HepG2 (cell line): Measurements from ENCODE around the gene TNFAIP3. TPM values are rescaled to one million over a fixed set of nuclear protein-coding genes. Genes with fewer than 3 reads are reported as not detected.

Experiments used
- ATAC-seq: fragments of 200-7000 bp; cut with Tn5 transposase; 3 replicates; pipeline ENCODE4 v1.9.1; 2020; ENCODE audit warnings: mild to moderate bottlenecking, moderate library complexity
- BruUV-seq: library from RNA; stranded (reverse); fragments of 400-500 nt; replicated peaks from 2 replicates; lab custom pipeline; 2021; lab: Mats Ljungman, UMichigan
- CTCF ChIA-PET: fragments of 300-600 bp; formaldehyde crosslinking; extraction: SDS; loops from one replicate; lab custom pipeline; 2021; ENCODE audit warnings: low total read pairs, inconsistent platforms, low intra/inter-chr PET ratio; lab: Yijun Ruan, JAX
- POLR2A ChIA-PET: fragments of 350-600 bp; sonication (Branson Sonifier 250); formaldehyde crosslinking; loops from one replicate; lab custom pipeline; 2020; ENCODE audit warnings: antibody characterized with exemption, inconsistent platforms; lab: Yijun Ruan, JAX
- DNase-seq: peaks from one replicate; pipeline ENCODE4 v3.0.0-alpha.2; 2015; ENCODE audit warnings: low spot score
- FAIRE-seq: peaks from 3 replicates; lab custom pipeline; 2011; peaks lifted over from hg19 to GRCh38; lab: Jason Lieb, UNC
- H2AFZ ChIP-seq: one replicate; pipeline ENCODE4 v1.6.1; 2011; ENCODE audit warnings: low read length, inconsistent platforms
- H3K27ac ChIP-seq: fragments of 300-600 bp; 3 replicates; pipeline ENCODE4 v1.8.0; 2011; ENCODE audit warnings: mixed run types, mild to moderate bottlenecking, mixed read lengths, low read length, inconsistent platforms; ENCODE audit not compliant: insufficient read depth; ENCODE audit errors: extremely low read length
- H3K27me3 ChIP-seq, 2 experiments: fragments of 200-600 bp in 1 of 2; 2 replicates in 1 of 2; 3 replicates in 1 of 2; pipeline versions ENCODE4 v1.6.0 to v1.8.0; 2011; ENCODE audit warnings: low read length in 2 of 2, mild to moderate bottlenecking in 2 of 2, moderate library complexity in 2 of 2, inconsistent platforms in 1 of 2; ENCODE audit not compliant: insufficient read depth in 2 of 2, control insufficient read depth in 1 of 2
- H3K36me3 ChIP-seq, 2 experiments: fragments of 200-600 bp in 1 of 2; replicated peaks in 1 of 2; 2 replicates in 1 of 2; 3 replicates in 1 of 2; pipeline versions ENCODE4 v1.5.1 to v1.8.0; 2011; ENCODE audit warnings: low read length in 2 of 2, inconsistent platforms in 1 of 2; ENCODE audit not compliant: insufficient read depth in 2 of 2, control insufficient read depth in 1 of 2
- H3K4me1 ChIP-seq: 2 replicates; pipeline ENCODE4 v1.5.1; 2012; ENCODE audit warnings: low read length, inconsistent platforms; ENCODE audit not compliant: insufficient read depth
- H3K4me2 ChIP-seq: 2 replicates; pipeline ENCODE4 v1.6.0; 2011; ENCODE audit warnings: low read depth, low read length, inconsistent platforms
- H3K4me3 ChIP-seq, 3 experiments: fragments of 200-600 bp in 1 of 3; sonication (generic), shearing (Covaris generic) in 1 of 3; replicated peaks in 1 of 3; 2 replicates each; pipeline ENCODE4 v1.5.1; 2011 to 2016; ENCODE audit warnings: low read length in 3 of 3, inconsistent platforms in 2 of 3, low read depth in 2 of 3, mild to moderate bottlenecking in 2 of 3, control low read depth in 1 of 3, mixed read lengths in 1 of 3; ENCODE audit not compliant: insufficient read depth in 1 of 3
- H3K79me2 ChIP-seq: one replicate; pipeline ENCODE4 v1.6.1; 2011; ENCODE audit warnings: low read length, inconsistent platforms; ENCODE audit not compliant: insufficient read depth
- H3K9ac ChIP-seq: 2 replicates; pipeline ENCODE4 v1.6.0; 2011; ENCODE audit warnings: mild to moderate bottlenecking, low read depth, low read length, inconsistent platforms; ENCODE audit not compliant: insufficient read depth
- H3K9me3 ChIP-seq: 2 replicates; pipeline ENCODE4 v1.5.1; 2012; ENCODE audit warnings: mild to moderate bottlenecking, low read length
- H4K20me1 ChIP-seq: 2 replicates; pipeline ENCODE4 v1.6.0; 2011; ENCODE audit warnings: inconsistent platforms, mild to moderate bottlenecking, low read length, moderate library complexity; ENCODE audit not compliant: insufficient read depth
- BORCS8-MEF2B ChIP-seq: sonication (generic); formaldehyde crosslinking; IDR thresholded peaks from 2 replicates; pipeline ENCODE4 v1.8.0; 2022; ENCODE audit warnings: mild to moderate bottlenecking, missing genetic modification reagents
- HNF1A ChIP-seq, 2 experiments: sonication (generic) in 1 of 2; formaldehyde crosslinking in 1 of 2; IDR thresholded peaks; 2 replicates each; pipeline versions ENCODE4 v1.4.0 to v1.6.1; 2016 to 2020; ENCODE audit warnings: borderline replicate concordance in 1 of 2, low read depth in 1 of 2, mild to moderate bottlenecking in 1 of 2, missing genetic modification reagents in 1 of 2
- SOX5 ChIP-seq: IDR thresholded peaks from 2 replicates; pipeline ENCODE4 v1.6.1; 2016; ENCODE audit warnings: borderline replicate concordance
- ZNF350 ChIP-seq: sonication (generic); formaldehyde crosslinking; IDR thresholded peaks from 2 replicates; pipeline ENCODE4 v1.4.0; 2020; ENCODE audit warnings: mild to moderate bottlenecking, low read depth, missing genetic modification reagents, borderline replicate concordance
- whole genome bisulfite sequencing: methylation state at CpG from one replicate; pipeline ENCODE4 v1.1.6; 2017; ENCODE audit warnings: low lambda C conversion rate; 5-methylcytosine and 5-hydroxymethylcytosine counted together
- in situ Hi-C: cut with HindIII; loops from 2 replicates; pipeline ENCODE4 v1.10.0; 2017; ENCODE audit warnings: low pct_unique_long_range_greater_than_20kb; ENCODE audit not compliant: extremely low pct_ligation_motif_present
- intact Hi-C: fragments of 100-400 bp; cut with micrococcal nuclease; formaldehyde crosslinking; loops from one replicate; pipeline ENCODE4 v1.10.0; 2022; ENCODE audit not compliant: unreplicated experiment
- polyA plus RNA-seq, 8 experiments: library from polyadenylated mRNA; depleted of rRNA in 3 of 8; stranded (reverse) in 7 of 8; unstranded in 1 of 8; fragments of >200 nt; fragmentation: Illumina TruSeq in 4 of 8; extraction: Trizol in 4 of 8; gene quantifications; 2 replicates each; pipeline versions ENCODE4 v1.2.1 to v1.2.3, GENCODE V29; 2011 to 2016; ENCODE audit warnings: low read depth in 4 of 8, missing spikeins in 1 of 8, mixed read lengths in 1 of 8; ENCODE audit not compliant: insufficient read depth in 1 of 8
- total RNA-seq, 5 experiments: library from RNA; depleted of rRNA; stranded (reverse); fragments of >200 nt; fragmentation: Illumina TruSeq; extraction: Trizol; gene quantifications; 2 replicates each; pipeline ENCODE4 v1.2.3, GENCODE V29; 2016; ENCODE audit warnings: low read depth in 1 of 5
- TF ChIP-seq, protein P1 (sequence below): fragments of 450-650 bp; IDR thresholded peaks from 2 replicates; pipeline ENCODE4 v1.6.1; 2017; ENCODE audit warnings: mild to moderate bottlenecking

The TNFAIP3 gene
- total and polyA plus RNA-seq, 2 of the 13 experiments (the other 11 are each of a cell fraction or from before 2014, with no cell fraction given): 28.2 to 47.1 TPM

- no peak for DNase-seq
- Histone ChIP-seq H3K4me3 (no peak overlapping the region), H3K4me2 (no peak overlapping the region), H4K20me1 (no peaks in the 10 kb centered on the region), H3K79me2 (no peaks in the 10 kb centered on the region), H3K27me3 (no peaks in the 10 kb centered on the region), H3K9ac (no peak overlapping the region), H3K36me3 (no peaks in the 10 kb centered on the region), H3K27ac (no peak overlapping the region), H3K9me3 (no peaks in the 10 kb centered on the region), H2AFZ (no peak overlapping the region), H3K4me1 (peaks cover 18% of the 10 kb centered on the region)
- no peak for FAIRE-seq
- CTCF ChIA-PET: no interaction called here
- 71% methylated on average over 1 of the region's 1 CpG for WGBS
- POLR2A ChIA-PET: no interaction called here
- no peak for TF ChIP-seq SOX5 (CRISPR knock-in tag)
- no peak for TF ChIP-seq BORCS8-MEF2B
- TF ChIP-seq, protein P1, sequence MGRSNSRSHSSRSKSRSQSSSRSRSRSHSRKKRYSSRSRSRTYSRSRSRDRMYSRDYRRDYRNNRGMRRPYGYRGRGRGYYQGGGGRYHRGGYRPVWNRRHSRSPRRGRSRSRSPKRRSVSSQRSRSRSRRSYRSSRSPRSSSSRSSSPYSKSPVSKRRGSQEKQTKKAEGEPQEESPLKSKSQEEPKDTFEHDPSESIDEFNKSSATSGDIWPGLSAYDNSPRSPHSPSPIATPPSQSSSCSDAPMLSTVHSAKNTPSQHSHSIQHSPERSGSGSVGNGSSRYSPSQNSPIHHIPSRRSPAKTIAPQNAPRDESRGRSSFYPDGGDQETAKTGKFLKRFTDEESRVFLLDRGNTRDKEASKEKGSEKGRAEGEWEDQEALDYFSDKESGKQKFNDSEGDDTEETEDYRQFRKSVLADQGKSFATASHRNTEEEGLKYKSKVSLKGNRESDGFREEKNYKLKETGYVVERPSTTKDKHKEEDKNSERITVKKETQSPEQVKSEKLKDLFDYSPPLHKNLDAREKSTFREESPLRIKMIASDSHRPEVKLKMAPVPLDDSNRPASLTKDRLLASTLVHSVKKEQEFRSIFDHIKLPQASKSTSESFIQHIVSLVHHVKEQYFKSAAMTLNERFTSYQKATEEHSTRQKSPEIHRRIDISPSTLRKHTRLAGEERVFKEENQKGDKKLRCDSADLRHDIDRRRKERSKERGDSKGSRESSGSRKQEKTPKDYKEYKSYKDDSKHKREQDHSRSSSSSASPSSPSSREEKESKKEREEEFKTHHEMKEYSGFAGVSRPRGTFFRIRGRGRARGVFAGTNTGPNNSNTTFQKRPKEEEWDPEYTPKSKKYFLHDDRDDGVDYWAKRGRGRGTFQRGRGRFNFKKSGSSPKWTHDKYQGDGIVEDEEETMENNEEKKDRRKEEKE: no peak
- no peak for TF ChIP-seq HNF1A (IDR thresholded peaks at IDR 0.05; ENCODE audit: low read depth)
- no peak for TF ChIP-seq HNF1A (CRISPR knock-in tag; IDR thresholded peaks at IDR 0.05; ENCODE audit: borderline replicate concordance)
- no peak for TF ChIP-seq ZNF350 (CRISPR knock-in tag)
- intact Hi-C loops (no loop called here), in situ Hi-C loops (no loop called here)
- no peak for ATAC-seq
- no TSS peak for BruUV-seq
Observed at GRCh38 chr6:137902699-137903098, 35.6 kb downstream of the TNFAIP3 start.
